GM03348 (cell line): ENCODE data around the gene YWHAB.
"Not testable (repeated sequence)": the region's sequence is repeated elsewhere in the genome, so short reads cannot be mapped to it uniquely, and the experiment has no call there.

Source experiments
- DNase-seq: peaks from one replicate; pipeline ENCODE4 v3.0.0; 2012; ENCODE audit warnings: low spot score

Gene YWHAB

DNA sequence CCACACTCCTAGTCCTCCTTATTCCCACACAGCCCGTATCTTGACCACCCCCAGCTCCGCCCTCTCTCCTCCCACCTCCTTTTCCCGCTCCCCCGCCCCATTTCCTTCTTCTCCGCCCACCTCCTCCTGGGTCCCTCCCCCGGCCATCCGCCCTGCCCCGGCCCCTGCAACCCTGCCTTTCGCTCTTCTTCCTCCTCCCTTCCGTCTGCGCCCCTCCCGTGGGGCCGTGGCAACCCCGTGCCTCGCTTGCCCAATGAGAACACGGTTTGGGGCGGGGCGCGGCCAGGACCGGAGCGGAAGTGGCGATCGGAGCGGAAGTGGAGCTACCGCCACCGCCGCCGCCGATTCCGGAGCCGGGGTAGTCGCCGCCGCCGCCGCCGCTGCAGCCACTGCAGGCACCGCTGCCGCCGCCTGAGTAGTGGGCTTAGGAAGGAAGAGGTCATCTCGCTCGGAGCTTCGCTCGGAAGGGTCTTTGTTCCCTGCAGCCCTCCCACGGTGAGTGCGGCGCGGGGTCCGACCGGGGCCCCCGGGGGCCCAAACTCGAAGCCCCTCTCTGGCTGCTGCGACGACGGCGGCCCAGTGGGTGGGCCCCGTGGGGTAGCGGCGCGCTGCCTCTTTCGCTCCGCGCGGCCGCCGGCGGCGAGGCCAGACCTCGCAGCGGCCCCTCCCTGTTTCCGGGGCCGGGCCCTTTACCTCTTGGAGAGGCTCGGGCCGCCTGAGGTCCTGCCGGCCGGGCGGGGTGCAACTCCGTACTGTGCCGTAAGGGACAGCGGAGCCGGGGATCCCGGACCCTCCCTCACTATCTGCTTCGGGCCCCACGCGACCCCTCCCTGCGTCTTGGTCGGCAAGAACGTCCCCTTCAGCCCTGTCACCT, at the start of gene YWHAB:
Gene YWHAB, plus strand, starts transcription at position 314 of the 874 bp plus-strand sequence. CDS start 15,829 bp downstream, outside the sequence.
- peak; percentile 99 for DNase-seq

DNA sequence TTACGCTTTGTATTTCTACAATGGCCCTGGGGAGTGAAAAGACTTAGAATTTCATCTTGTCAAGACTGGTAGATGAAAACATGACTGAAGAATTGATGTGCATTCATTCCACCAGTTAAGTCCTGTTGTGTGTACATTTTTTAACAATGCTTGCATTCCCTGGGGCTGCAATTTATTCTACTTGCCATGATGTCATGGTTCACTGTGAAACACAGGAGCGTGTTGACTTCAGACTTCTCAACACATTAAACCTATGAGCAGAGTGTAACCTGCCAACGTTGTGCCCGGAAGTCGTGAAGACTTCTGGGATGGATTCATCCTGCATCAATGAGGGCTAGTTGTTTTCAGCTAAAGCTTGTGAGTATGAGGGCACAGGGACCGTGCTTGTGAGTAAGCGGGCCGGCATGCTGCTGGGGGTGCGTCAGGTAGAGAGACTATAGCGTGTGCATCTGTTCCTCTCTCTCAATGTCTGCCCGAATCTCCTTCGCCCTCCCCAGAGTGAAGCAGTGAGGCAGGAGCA, 48.8 kb upstream of the YWHAB start:
- no peak for DNase-seq

DNA sequence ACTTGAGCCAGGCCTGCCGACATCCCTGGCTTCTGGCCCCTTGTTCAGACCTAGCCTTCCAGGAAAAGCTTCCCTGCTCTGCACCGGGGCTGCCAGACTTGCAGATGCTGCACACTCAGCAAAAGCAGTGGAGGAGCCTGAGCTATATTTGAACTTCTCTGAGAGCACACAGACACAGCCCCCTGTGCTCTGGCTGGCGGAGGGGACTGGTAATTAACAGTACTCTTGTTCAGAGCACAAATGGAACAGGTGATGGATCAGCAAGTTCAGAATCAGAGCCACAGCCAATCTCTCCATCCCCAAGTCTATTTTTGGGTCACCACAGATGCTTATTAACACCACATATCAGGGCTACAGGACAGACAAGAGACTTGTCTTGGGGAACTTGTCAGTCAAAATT, 47.6 kb upstream of the YWHAB start:
- DNase-seq = no peak

DNA sequence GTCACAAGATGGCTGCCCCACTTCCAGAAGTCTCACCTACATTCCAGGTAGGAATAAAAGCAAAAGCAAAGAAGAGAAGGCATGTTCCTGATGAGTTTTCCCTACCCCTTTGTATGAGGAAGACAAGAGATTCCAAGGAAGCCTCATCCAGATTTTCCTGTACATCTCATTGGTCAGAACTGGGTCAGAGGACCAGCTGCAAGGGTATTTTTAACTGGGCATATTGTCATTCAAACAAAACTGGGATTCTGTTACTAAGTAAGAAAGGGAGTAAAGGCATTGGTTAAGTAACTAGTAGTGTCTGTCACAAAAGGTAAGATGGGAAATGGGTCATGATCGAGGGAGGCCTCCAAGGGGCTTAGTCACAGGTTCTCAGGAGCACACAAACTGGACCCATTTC, 47.0 kb upstream of the YWHAB start:
- DNase-seq = no peak

DNA sequence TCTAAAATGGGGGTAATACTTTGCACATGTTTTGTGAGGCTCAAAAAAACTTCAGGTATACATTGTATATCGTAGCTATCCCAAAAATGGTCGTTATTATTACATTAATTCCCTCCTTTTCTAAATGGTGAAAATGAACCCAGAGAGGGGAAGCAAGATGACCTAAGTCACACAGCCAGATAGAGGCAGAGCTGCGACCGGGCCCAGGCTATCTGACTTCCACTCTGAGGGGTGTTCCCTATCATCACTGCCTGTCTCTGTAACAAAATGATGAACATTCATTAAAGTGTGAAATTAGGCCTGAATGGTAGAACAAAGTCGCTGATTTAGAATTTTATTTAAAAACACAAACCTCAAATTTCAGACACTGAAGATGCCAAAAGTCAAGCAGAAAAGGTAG, 46.0 kb upstream of the YWHAB start:
- no peak for DNase-seq

DNA sequence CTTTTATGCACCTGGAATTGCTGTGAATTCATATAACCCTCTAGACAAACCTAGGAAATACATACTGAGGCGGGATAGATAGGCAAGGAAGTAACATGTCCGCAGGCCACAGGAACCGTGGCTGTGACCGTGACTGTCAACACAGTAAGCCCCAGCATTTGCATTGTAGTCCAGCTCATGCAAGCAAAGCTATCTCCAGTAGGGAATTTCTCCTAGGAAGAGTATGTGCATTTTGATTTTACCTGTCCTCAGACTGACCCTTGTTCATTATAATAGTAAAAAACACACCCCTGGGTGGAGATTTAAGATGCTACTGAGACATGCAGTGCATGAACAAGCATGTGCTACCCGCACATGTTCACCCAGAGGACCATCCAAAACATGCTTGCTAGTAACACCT, 44.7 kb upstream of the YWHAB start:
- DNase-seq = no peak

DNA sequence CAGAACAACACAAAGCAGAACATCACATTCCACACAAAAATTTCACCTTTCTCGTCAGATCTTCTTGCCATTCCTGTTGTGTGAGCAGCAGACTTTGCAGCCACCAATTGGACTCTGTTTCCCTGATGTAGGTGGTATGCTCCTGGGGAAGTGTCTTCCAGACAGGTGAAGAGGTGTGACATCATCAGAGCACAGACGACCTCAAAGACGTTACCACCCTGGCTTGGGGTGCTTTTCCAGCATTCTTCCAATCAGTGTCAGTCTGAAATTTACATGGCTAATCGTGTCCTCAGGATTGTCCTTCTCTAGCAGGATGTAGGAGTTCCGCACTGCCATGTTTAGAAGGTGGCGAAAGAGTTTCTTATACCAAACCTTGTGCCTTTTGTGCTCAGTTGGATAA, 43.5 kb upstream of the YWHAB start:
- no peak for DNase-seq

DNA sequence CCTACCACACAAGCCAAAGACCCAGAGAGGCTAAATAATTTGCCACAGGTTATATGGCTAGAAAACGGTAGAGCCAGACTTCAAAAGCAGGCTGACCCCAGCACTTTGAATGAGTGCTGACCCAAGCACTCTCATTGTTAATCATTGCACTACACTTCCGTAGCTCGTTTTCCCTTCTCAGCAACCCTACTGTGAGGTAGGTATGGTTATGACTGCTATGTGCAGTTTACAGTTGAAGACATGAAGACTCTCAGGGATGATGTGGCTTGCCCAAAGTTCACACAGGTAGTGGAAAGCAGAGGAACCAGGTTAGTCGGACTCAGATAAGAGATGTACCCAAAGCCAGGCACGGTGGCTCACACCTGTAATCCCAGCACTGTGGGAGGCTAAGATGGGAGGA, 41.6 kb upstream of the YWHAB start:
- no peak for DNase-seq

DNA sequence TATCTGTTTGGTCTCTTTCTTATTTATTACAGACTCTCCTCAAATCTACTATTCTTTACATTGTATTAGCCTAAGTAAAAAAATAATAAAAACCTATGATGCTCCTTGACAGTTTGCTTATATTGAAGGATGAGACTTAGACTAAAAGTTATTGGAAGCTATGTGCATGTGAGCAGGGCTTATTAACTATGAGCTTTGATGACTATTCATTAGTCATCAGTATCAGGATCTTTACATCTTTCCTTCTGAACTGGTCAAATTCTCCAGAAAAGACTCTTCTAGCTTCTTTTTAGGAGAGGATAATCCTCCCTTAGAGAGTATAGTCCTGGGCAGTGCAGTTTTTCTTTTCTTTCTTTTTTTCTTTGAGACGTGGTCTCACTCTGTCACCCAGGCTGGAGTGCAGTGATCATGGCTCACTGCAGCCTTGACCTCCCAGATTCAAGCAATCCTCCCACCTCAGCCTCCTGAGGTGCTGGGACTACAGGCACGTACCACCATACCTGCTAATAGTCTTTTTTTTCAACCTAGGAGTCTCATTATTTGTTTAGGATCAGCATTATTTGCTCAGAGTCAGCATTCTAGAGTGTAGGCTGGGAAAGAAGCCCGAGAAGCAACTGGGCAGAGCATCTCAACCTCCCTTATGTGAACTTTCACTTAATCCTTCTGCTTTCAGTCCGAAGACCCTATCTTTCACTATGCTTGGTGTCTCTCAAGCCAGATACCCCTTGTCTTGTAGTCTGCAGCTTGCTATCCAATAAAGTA, 37.1 kb upstream of the YWHAB start:
- no peak for DNase-seq

DNA sequence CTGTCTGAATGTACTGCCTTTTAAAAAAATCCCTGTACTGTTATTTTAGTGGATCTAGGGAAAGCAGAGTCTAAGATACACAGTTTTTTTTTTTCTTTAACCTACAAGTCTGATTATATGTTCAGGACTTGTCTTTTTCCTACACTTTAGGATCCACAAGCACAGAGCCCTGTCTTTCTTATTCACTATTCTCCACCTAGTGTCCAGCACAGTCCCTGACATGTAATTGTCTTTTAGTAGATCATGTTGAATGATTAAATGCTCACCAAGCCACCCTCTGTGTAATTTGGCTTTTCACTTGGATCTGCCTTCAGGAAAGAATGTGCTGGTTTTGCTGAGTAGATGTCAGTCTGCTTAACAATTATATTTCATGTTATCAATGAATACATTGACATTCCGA, 35.8 kb upstream of the YWHAB start:
- DNase-seq = no peak

DNA sequence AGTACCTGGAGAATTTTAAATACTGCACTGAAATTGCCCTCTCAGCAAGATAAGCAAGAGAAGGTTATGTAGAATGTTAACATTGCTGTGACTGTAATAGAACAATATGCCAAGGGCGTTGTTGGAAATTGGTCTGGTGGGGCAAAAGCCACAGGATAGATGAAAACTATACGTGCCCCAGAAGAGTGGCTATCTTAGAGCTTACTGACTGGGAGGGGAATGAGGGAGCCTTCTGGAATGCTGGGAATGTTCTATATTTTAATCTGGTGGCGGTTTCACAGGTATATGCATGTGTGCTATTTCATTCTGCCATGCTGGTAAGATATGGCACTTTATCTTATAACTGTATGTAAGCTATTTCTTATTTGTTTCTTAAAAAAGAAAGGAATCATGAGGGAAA, 35.2 kb upstream of the YWHAB start:
- DNase-seq = no peak

DNA sequence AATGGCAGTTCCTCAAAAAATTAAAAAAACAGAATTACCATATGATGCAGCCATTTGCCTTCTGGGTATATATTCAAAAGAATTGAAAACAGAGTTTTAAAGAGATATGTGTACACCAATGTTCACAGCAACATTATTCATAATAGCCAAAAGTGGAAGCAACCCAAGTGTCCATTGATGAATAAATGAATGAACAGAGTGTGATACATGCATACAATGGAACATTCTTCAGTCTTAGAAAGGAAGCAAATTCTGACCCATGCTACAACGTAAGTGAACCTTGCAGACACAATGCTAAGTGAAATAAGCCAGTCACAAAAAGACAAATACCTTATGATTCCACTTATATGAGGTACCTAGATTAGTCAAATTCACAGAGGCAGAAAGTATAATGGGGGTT, 34.7 kb upstream of the YWHAB start:
- no peak for DNase-seq

DNA sequence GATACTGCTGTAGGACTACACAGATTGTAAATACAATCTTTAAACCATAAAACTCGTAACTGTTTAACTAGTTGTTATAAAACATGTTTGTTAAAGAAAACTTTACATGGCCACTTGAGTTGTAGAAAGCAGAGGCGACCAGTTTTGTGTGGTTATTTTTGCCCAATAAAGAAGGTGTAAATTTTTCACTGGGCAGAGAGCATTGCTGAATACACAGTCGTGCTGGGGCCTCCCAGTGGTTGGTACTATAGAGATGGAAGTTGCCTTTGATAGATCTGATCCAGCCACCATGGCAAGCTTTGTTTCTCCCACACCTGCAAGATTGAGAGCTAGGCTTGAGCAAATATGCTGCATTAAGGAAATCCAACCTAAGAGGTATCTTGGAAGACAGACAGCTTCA, 34.0 kb upstream of the YWHAB start:
- no peak for DNase-seq

DNA sequence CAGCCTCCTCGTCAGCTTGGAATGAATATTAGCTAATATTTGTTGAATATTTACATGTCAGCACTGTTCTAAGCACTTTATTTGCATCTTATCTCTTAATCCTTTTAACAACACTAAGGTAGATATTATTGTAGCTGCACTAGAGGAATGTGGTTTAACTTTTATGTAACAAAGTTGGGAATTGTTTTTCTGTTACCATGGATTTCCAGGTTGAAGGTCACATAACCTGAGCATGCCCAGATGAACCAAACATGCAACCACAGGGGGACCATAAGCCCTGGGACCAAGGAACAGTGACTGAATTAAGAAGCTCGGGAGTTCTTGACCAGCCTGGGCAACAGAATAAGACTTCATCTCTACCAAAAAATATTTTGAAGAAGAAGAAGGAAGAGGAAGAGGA, 29.1 kb upstream of the YWHAB start:
- DNase-seq = no peak

DNA sequence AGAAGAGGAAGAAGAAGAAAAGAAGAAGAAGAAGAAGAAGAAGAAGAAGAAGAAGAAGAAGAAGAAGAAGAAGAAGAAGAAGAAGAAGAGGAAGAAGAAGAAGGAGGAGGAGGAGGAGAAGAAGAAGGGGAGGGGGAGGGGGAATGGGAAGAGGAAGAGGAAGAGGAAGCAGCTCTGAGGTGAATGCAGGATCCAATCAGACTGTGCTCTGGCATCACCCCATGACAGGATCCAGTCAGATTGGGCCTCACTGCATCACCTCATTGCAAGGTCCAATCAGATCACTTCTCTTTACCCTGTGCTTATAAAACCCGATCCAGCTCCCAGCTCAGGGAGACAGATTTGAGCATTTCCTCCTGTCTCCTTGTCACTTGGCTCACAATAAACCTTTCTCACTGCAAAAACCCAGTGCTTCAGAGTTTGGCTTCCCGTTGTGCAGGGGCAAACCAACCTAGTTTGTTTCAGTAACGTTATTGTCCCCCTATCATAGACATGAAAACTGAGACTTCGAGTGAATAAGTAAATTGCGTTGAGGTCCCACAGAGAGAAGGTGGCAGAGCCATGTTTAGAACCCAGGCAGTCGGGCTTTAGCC, 28.6 kb upstream of the YWHAB start:
- no peak for DNase-seq

DNA sequence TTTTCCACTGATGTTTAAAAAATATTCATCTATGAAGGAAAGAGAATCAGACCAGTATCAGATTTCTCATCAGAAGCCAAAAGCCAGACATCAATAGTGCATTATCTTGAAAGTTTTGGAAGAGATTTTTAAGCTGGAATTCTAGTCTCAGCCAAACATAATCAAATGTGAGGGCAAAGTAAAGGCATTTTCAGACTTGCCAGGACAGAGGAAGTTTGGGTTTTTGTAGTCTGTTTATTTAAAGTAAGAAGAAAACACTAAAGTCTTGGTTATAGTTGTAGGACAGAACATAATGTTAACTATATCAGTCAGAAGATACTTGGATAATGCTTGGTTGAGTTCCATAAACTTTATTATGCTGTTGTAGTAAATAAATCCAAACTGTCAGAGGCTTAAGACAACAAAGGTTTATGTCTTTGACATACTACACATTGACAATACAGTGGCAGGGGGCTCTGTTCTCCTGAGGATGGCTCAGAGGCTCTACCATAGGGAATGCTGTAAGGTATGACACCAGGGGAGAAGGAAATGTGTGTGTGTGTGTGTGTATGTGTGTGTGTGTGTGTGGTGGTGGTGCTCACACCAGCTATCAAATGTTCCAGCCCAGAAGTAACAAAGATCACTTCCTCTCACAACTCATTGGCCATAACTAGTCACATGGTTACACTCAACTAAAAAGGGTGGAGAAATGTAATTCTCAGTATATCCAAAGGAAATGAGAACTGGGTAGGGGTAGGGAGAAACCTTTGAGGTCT, 26.7 kb upstream of the YWHAB start:
- no peak for DNase-seq

DNA sequence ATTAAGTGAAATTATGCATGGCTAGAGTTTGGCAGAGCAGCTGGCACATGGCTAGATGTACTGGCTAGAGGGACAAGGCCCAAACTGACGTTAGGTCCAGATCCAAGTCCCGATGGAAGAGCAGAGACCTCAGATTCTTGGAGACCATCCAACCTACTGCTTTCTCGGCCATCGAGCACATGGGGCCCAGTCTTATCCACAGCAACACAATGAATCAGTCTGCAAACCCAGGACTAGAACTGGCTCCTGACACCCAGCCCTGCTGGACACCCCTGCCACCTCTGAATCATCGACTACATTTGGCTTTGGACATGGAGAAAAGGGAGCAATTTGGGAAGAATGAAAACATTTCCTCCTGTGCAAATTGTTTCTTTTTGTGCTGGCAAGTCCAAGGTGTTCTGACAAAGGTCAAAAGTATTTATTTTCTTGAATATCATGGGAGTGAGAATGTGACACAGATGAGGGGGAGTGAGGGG, 23.9 kb upstream of the YWHAB start:
- DNase-seq = peak; percentile 80

DNA sequence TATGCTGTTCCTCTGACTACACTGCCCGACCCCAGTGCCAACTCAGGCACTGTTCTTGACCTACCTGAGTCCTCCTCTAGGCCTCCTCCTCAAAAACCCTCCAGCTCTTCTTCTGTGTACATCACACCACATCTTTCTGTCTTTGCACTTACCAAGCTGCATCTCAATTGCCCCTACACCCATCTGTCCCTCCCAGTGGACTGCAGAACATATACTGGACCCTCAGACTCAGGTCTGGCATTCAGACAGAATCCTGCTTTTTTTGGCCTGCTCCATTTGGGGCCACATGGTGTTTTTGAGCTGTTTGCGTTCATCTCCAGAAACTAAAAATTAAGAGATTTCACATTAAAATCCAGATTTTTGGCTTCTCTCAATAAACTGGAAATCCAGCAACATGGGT, 23.2 kb upstream of the YWHAB start:
- no peak for DNase-seq

DNA sequence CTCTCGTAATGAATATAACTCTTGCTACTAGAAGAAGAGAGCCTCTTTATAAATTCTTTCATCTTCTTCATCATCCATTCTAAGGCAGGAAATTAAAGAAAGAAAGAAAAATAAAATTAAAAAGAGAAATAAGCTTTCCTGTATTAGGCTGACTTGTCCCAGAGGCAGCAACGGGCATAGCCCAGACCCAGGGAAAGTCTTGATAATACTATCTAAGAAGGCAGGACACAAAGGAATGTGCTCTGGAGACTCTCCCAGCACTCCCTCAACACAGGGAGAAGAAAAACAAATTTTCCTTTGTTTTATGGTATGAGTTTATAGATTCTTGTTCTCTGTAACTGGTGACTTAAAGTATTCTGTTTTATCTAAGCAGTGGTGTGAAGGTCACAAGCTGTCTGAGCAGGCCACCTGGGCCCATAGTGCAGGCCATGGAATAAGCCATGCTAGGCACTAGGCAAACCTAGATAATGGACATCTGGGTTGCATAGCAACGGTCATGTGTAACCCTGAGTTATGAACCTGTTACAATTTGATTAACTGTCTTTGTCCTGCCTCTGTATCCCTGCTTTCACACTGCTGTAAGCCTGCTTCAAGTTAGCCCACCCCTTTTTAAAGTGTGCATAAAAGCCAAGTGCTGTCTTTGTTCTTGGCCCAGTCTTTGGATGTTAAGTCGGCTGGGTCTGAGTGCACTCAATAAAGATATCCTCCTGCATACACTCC, 22.0 kb upstream of the YWHAB start:
- DNase-seq = not testable (repeated sequence)

DNA sequence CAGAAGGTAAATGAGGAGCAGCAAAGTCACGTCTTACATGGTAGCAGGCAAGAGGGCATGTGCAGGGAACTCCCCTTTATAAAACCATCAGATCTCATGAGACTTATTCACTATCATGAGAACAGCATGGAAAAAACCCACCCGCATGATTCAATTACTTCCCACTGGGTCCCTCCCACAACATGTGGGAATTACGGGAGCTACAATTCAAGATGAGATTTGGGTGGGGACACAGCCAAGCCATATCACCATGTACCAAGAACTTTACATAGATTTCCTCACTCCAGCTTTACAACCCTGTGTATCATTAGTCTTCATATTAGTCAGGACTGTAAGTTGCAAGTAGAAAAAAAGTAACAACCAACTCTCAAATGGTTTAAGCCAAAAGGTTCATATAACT, 21.0 kb upstream of the YWHAB start:
- DNase-seq = not testable (repeated sequence)

DNA sequence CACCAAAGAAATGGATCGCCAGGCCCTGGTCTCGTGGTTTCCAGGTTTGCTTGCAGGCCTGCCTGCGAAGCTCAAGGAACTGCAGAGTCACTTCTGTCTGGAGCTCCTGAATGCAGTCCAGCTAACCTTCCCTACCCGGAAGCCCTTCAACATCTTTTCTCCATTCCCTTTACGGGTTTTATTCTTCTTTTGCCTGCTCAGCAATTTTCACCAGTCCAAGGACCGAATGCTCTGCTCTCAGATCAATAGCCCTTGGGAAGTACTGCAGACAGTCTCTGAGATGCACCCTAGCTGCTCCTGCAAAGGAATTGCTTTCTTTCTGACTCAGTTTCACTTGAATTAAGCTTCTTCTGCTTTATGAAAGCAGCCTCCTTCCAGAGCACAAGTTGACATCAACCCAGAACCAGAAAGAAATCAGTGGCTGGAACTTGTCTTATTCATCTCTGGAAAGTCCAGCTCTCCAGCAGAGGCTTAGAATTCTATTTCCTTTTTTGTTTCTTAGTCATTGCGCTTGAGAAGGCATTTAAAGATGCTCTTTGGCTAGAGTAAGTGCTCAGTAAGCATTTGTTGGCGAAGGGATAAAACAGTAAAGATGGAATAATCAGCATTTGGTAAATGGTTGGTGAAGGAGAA, 18.7 kb upstream of the YWHAB start:
- no peak for DNase-seq
